ENCODE data around the gene TTC39C.

Gene TTC39C

DNA sequence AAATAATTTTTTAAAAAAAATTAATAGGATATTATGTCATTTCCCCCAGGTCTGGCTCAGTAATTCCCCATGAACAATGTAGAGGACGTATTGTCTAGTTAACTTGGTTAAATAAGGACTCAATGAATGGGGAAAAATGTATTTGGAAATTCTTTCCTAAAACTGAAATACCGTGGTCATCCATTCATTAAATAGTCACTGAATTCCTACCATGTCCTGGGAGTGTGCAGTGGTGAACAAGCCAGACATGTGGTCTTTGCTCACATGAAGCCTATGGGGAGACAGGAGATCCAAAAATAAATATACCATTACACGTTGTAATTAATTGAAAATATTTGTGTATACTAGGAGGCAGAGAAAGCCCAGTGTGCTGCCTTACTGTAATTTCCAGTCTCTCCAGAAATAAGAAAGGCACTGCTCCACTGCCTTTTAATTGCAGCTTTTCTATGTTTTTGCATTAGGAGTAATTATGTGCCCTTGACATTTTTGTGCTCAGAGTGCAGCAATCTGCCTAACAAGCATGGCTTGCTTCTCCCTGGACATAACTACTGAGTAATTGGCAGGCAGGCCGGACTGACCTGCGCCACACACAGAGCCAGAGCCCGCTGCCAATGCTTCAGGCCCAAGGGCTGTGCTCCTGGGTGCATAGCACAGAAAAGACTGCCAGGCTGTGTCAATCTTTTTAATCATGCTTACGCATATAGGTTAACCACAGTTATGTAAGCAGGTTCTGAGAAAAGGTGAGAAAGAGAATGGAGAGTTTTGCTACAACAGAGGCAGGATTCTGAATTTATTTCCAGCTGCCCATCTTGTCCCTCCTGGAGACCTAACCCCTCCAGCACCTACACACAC lies 22.2 kb upstream of the TTC39C start:
- DNase-seq (ENCODE audit: low spot score) = no peak

DNA sequence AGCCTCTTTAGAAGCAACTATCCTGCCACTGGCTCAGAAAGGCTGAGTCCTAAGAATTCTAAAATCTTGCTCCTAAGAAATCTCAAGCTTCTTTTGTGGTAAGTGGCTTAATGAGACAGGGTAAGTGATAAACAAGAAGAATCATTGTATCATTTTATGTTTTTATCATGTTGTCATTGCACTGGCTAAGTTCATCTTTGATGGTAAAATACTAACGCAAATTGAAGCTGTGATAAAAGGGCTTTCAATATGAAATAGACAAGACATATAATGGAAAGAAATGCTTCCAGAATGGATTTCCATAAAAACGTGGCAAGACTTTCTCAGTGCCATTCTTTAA lies 21.6 kb upstream of the TTC39C start:
- no peak for DNase-seq (ENCODE audit: low spot score)

DNA sequence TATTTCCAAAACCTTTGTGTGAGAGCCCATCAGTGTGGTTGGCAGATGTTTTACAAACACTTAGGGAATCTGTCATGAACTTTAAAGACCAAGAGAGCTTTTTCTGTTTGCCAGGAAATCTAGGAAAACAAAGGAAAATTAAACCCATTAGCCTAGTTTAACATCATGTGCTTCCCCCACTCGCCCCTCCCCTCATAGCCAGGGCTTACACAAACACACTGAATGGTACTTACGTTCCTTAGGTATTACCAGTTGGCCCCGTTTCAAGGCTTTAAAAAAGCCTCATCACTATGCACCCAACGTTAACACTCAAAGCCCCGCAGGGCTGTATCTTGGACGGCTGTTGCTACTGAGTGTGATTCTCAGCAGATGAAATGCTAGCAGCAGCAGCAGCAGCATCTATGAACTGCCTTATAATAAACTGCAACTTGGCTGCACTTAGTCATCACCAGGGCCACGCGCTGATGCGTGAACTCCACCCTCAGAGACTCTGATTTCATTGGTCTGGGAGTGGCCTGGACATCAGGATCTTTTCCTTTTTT lies 20.1 kb upstream of the TTC39C start:
- DNase-seq (ENCODE audit: low spot score) = no peak

DNA sequence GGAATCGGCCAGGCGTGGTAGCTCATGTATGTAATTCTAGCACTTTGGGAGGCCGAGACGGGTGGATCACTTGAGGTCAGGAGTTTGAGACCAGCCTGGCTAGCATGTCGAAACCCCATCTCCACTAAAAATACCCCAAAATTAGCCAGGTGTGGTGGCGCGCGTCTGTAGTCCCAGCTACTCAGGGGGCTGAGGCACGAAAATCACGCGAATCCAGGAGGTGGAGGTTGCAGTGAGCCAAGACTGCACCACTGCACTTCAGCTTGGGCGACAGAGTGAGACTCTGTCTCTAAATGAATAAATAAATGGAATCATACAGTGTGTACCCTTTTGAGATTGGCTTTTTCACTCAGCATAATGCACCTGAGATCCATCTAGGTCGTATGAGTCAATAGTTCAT lies 19.4 kb upstream of the TTC39C start:
- no peak for DNase-seq (ENCODE audit: low spot score)

DNA sequence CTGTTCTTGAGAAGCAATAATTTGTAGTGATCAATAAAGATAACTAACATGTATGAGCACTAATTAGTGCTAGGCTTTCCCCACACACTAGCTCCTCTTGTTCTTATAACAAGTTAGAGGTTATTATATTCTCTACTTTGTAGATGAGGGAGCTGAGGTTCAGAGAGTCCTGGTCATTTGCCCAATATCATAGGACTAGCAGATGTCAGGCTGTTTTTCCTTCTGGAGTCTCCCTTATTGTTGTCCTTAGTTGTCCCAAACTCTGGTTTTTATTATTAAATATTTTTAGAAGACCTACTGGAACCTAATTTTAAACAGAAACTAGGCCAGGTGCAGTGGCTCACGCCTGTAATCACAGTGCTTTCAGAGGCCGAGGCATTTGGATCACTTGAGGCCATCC lies 16.5 kb upstream of the TTC39C start:
- no peak for DNase-seq (ENCODE audit: low spot score)

DNA sequence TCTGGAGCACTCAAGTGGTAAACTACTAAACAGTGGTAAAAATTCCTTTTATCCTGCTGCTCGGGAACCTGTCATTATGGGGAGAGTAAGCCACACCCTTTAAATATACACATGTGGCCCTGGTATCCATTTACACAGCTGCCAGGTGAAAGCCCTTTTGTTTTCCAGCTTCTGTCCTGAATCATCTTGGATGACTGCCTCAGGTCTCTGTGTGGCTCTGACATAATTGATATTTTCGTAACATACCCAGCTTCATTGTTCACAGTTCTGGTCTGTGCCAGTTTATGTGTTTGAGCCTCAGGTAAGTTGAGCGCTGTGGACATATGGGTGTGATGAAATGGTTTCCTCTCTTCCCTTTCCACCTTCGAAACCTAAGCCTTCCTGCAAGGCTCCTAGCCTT lies 15.7 kb upstream of the TTC39C start:
- DNase-seq (ENCODE audit: low spot score) = no peak

DNA sequence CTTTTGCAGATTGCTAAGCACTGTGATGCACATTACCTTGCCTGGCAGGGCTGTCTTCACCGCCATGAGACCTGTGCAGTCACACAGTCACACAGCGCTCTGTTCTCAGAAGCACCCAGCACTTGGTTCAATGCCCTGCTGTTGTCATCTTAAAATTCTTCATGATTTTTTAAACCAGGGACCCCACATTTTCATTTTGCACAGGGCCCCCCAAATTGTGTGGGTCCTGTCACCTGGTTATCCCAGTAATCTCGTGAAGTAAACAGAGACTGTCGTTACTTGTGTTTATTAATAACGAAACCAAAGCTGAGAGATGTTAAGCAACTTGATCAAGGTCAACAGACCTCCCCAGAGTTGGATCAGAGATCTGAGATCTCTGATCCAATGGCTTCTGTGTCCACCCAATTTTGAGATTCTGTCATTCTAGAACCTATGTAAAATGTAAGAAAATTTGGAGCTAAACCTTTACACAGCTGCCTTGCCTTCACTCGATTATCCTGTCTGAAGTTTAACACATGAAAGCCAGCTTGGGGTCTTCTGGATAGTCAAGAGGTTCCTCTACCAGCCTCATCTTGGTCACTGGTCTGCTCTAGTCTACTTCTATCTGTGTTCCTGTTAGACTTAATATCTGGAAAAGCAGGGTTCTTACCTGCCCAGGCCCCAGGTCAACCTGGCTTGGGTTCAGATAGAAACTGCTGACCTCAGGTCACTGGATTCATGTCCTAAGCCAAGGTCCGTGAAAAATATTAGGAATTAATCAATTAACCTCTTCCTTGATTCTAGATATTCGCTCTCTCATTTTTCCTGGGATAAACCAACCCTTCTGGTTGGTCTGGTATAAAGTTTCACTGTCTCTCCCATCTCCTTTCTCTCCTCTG lies 13.7 kb upstream of the TTC39C start:
- no peak for DNase-seq (ENCODE audit: low spot score)

DNA sequence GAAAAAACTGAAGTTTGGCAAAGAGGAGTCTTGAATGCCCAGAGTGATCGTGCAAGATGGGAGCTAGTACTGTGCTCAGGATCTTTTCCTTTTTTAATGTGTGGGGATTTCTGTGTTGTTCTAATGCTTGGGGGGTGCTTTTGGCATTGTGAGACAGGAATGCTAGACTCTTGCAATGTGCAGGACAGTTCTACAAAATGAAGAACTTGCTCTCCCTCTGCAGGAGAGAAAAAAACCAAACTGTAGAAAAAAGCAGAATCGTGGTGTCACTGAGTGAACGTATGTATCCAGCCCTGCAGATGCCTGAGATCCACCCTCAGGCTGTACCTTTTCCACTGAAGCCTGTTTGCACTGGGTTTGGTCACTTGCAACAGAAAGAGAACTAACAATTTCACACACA lies 12.1 kb upstream of the TTC39C start:
- no peak for DNase-seq (ENCODE audit: low spot score)

DNA sequence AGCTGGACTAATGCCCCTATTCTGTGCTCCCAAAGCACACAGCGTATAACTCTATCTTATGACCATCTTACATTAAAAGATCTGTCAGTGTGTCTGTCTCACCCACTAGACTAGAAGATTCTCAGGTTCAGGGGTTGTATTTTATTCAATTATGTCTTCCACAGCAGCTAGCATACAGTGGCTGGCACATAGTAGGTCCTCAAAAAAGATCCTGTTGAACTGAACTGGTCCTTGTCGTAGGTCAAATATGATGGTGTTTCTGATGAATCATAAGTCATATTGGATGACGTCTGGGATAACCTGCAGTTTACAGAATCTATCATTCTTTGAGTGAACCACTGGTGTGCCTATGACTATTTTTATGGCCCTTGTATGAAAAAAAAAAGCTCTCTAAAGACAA lies 11.3 kb upstream of the TTC39C start:
- no peak for DNase-seq (ENCODE audit: low spot score)

DNA sequence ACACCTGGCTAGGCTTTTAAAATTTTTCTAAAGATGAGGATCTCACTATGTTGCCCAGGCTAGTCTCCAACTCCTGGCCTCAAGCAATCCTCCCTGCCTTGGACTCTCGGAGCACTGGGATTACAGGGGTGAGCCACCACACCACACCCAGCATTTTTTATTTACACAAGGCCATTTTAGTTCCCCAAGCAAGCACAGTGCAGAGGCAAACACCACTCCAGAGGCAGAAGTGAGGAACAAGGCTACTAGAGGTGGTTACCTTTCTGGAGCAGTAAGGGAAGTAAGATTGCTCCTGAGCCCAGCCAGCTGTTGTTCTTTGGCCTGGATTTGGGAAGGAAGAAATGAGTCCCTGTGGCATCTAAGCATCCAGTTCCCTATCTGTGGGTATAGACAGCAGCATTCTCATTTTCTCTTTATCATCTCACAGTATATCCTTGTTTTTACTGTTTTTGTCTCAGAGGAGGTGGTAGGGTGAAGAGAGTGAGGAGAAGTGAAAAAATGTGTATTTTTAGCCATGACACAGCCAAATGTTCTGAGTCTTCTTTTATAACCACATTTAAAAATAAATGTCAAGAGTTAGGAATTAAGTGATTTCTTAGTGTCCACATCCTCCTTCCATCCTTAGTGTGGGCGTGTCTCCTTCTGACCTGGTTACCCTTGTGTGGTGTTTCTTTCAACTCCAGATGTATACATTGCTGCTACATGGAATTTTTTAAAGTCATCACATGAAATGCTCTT lies 10.5 kb upstream of the TTC39C start:
- no peak for DNase-seq (ENCODE audit: low spot score)

DNA sequence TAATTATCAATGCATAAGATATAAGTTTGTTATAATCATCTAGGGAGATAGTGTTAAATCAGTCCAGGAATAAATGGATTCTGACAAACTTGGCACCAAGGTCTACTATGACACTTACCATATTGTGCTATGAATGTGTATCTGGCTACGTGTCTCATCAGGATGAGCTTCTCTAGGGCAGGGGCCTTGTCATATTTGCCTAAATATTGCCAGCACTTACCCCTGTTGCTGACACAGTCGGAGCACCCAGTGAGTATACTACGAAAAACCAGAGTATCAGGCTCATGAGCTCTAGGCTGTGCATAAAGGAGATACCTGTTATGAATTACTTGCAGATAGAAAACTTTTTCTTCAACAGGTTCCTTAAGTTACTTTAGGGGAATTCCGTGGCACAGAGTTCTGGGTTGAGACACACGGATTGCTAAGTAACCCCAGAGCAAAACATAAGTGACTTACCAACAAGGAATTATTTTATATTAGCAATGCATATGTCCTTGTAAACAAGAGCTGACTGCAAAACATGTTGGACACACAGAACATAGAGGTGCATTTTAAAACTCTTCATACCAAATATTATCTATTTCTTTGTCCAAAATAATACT lies 7.7 kb upstream of the TTC39C start:
- DNase-seq (ENCODE audit: low spot score) = no peak

DNA sequence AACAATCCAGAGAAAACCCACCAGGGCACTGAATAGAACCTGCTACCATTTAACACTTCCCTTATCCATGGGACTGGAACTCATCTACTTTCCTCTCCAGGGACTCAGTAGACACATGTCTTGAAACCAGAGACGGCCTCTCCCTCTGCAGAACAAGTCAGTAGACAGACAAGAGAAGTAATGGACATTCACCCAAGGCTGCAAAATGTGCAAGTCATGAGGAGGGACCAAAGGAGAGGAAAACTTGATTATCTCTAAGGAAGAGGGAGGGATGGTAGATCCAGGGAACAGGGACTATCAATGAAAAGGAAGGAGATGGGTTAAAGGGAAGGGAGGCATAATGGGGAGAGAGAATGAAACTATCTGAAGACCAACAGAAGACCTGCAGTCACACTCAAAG lies 5.3 kb upstream of the TTC39C start:
- no peak for DNase-seq (ENCODE audit: low spot score)

DNA sequence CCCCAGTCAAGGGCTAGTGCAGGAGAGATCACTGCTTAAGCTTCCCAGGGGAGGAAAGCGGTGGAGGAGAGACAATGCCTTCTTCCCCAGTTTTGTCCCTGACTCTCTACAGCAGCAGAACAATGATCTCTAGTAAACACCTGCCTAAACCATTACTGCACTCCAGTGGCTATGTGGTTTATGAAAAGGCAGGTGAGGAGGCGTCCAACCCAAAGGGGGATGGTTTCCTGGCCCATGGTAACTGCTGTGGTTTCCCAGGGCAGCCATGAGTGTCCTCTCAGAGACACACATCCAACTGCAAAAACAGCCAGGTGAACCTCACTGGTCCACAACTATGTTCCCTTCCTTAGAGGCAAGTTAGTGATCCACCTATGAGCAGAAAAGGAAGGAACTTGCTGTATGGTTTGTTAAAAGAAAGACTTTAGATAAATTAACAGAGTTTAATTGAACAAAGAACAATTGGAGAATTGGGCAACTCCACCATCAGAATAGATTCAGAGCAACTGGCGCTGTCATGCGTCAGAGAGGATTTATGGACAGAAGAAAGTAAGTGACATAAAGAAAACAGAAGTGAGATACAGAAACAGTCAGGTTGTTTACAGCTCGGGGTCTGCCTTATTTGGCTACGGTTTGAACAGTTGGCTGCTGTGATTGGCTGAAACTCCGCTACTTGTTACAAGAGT lies 4.8 kb upstream of the TTC39C start:
- DNase-seq (ENCODE audit: low spot score) = peak; percentile 69

DNA sequence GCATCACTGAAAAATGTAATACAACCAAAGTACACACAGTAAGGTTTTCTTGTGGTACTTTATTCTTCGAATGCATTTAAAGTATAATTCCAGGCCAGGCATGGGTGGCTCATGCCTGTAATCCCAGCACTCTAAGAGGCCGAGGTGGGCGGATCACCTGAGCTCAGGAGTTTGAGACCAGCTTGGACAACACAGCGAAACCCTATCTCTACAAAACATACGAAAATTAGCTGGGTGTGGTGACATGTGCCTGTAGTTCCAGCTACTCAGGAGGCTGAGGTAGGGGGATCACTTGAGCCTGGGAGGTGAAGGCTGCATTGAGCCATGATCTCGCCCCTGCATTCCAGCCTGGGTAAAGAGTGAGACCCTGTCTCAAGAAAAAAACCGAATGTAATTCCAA lies 3.9 kb upstream of the TTC39C start:
- DNase-seq (ENCODE audit: low spot score) = no peak

DNA sequence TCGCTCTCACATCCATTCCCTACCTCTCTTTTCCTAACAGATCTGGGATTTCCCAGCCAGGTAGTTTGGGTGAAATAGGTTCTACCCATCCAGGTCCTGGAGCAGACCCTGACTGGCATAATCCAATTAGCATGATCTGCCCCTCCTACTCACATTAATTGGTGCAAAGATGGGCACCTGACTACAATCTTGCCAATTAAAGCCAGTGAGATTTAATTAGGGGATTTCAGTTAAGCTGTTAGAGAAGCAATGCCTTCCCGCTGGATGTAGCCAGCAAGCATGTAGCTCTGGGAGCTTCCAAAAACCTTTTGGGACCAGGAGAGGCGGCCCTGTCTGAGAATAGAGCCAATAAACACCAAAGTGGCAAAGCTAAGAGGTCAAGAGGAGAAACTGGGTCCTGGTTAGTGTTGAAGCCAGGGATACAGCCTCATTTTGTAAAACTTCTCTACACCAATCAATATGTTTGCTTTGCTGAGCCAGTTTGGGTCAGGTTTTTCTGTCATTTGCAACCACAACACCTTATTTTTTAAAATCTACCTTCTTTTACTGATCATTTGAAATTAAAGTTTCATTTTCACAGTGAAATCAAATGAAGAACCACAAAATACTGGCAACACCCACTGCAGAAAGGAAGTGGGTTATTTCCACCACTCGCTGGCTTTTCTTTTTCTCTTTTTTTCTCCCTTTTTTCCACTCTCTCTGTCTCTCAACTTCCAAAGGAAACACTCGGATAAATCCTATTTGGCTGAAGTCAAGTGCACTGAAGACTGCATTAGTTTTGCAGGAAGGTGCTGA lies 3.2 kb upstream of the TTC39C start:
- peak; percentile 33 for DNase-seq (ENCODE audit: low spot score)

DNA sequence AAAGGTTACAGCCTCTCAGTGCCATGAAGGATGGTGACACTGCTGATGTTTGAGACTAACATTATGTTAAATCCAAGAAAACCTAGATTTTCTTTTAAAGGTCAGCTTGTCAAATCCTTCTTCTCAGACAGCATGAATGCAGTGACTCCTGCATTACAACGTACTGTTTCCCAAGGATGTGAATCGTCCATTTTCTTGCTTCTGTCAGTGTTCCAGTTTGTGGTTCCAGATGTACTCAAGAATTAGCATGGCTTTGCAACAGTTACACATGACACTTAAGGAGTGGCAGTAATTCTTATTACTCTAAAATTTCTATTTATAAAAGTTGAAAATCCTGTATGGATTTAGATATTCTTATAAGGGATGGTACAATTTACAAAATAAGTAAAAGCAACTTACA lies 1.5 kb upstream of the TTC39C start:
- no peak for DNase-seq (ENCODE audit: low spot score)

DNA sequence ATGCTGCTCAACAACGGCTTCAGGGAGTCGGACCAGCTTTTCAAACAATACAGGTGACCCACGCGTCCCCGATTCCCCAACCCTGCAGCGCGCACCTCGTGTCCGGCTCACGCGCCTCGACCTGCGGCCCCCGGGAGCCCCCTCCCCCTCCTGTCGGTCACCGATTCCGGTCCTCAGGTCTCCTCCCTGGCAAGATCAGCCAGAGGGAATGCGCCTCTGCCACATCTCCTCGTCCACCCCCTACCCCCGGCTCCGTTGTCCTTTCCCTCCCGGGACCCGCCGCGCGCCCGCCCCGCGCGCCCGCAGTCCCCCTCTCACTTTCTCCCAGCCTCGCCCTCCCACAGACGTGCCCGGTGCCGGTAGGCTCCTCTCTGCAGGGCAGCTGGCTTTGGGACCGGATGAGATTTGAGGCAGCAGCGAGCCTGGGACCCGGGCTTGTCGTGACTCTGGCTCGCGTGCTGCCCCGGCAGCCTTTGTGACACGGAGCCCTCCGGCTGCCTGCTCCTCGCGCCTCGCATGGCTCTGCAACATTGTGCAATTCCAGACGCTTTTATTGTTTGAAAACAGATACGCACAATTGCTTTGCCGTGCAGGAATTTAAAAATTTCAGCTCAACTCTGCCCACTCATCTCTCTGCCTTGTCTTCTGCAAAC lies 558 bp downstream of the TTC39C start:
- DNase-seq (ENCODE audit: low spot score) = peak; percentile 68

DNA sequence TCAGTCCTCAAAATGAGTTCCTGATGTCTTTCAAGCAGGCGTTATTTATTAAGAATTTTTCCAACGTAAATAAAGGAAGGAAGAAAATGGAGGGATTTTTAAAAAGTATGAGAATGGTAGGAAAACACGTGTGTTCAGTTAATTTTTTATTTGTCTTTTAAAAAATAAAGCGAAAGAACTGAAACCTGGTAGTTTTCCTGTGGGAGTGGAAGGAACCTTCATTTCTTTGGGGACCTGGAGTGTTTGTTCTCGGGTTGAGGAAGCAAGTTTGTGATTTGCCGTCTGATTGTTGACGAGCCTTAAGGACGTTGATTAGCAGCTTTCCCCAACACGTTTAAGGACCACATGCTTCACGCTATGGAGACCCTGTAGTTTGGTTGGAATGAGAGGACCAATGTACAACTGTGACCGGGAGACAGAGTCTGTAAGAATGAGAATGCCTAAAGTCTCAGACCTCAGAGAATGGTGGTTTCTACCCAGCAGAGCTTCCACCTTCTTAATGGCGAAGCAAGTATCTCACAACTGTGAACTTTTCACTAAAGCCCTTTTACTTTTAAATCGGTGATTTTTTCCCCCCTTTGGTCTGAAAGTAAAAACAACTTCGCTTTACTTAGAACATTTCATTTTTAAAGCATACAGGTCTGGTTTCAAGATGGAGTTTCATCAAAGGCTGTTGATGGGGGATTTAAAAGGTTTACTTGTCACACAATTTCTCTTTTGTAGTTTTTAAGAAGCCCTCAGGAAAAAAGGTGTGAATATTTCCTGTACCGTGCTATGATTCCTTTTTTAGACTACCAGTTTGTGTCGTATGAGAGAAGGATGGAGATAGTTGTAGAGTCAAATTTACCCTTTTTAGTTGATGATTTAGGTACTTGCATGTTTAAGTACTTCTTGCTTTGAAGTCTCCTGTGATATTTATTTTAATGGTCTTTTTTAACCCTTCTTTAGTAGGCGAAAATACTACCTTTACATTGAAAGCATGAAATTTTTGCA lies 1.4 kb downstream of the TTC39C start:
- peak; percentile 39 for DNase-seq (ENCODE audit: low spot score)

DNA sequence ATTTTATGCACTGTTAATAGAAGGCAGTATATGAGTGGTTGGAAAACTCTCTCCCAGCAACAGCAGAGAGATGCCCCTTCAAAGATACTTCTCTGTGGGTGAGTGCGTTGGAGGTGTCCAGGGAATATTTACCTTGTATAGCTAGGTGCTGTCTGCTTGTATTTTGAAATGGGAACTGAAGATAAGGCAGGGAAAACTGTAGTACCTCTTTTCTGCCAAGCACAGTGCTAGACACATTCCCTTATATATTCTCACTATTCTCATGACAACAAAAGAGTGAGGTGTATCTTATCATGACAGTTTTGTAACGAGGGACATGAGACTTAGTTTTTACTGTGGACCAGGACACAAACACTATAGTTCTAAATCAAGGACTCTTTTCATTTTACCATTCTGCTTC lies 2.1 kb downstream of the TTC39C start:
- peak; percentile 45 for DNase-seq (ENCODE audit: low spot score)

Data from NAMALWA (cell line).